GM18499 (cell line): ENCODE data around the gene PRMT1.

Source experiments
- ATAC-seq: cut with Tn5 transposase; IDR thresholded peaks from one replicate; pipeline ENCODE4 v1.9.1; 2021; ENCODE audit warnings: moderate number of reproducible peaks; ENCODE audit not compliant: insufficient read depth, unreplicated experiment

Gene PRMT1

GRCh38 chr19:49687150-49687549, 10.1 kb downstream of the PRMT1 start:
- no peak for ATAC-seq

DNA sequence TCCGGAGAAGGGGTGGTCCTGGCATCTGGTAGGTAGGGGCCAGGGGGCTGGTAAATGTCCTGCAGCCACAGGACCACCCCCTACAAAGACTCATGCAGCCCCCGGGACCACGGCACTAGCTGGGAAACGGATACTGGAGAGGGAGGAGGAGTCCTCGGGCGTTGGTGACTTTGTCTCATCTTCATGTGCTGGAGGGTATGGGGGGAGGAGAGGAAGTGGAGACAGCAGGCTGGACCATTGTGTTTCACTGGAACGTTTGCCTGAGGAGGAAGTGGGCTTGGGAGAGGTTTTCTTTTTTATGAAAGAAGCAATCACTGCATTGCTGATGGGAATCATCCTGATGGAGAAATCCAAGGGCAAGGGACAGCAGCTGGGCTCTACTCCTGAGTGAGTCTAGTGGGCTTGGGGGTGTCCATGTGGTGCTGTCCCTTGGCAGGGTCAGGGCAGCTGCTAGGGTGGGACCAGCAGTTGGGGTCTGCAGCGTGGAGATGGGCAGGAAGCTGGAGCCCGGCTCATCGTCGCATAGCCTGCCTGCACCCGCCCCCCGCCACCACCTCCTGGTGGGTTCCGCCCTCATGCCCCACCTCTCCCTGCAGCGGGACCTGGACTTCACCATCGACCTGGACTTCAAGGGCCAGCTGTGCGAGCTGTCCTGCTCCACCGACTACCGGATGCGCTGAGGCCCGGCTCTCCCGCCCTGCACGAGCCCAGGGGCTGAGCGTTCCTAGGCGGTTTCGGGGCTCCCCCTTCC, 10.7 kb downstream of the PRMT1 start:
- no peak for ATAC-seq

- ATAC-seq, result no peak
Observed at GRCh38 chr19:49688531-49689132, 11.6 kb downstream of the PRMT1 start.

DNA sequence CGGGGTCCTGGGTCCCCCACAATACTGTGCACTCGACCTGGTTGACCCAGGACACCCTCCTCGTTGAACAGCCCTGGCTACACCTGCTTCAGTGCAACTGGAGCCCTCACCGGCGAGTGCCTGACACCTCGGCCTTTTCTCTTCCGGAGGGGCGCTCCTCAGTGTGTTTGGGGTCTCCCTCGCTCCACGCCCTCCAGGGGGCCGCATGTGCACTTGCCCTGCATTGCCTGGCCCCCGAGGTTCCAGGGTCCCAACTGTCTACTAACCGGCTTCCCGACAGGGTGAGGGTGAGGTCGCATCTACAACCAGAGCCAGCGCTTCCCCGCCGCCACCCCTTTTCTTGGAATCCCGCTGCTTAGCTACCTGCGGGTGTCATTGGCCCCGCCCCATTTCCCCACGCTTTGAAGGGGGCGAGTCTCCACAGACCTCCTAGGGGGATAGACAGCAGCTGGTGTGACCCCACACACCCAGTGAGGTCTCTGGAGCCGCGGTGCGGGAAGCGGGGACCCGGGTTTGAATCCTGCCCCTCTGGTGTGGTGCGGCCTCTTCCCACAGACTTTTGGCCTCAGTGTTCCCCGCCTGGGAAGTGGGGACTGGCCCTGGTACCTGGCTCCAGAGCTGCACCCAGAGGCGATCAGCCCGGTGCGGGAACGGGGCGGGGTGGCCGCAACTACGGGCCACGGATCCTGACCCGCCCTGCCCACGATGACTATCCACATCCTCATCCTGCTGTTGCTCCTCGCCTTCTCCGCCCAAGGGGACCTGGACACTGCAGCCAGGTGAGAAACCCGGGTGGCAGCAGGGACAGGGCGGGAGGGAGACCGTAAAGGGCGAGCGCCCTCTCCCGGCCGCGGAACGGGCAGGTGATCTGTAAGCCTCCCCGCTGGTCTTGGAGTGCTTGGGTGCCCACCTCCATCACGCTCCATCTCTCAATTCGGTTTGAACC, 12.3 kb downstream of the PRMT1 start, which contains the start of gene ADM5:
ADM5 (plus strand) TSS at position 462 of the 946 bp plus-strand sequence; CDS start at position 706, 244 bp downstream.
- no peak for ATAC-seq

DNA sequence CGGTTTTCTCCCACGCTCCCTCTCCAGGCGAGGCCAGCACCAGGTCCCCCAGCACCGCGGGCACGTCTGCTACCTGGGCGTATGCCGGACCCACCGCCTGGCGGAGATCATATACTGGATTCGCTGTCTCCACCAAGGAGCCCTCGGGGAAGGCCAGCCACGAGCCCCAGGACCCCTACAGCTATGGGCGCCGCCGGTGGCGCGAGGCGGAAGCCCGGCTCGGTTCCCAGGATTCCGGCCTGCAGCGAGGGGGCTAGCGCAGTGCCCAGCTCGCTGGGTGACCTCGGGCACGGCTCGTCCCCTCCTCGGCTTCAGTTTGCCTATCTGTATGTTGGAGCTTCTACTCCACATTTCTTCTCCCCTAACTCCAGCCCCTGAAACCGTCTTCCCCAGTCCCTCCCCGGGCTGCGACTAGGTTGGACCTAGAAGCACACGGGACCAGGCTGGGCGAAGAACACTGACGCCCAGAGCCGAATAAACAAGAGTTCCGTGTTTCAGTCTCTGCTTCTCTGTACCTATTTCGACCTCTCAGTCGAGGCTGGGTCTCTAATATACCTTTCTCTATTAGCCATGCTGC, 13.1 kb downstream of the PRMT1 start:
- no peak for ATAC-seq

DNA sequence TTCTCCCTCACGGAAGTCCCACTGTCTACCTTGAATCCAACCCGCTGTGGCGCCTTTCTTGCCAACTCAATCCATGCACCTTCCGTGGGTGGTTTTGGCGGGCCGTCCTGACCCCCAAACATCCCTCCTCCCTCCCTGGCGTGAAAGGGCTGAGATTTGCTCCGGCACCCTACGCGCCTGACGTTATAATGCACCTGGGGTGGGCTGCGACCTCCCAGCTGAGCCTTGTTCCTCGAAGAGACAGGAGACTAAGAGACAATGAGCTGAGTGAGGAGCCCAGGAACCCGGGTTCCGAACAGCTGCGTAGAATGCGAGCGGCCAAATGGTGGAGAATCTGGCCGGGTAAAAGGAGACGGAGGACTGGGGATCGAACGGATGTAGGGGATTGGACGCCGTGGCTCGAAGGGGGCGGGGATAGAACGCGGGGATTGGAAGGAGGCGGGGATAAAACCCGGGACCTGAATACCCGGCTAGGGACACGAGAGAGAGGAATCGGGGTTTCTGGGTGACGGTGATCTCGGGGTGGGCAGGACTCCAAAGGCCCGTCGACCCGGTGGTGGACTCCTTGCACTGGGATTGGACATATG, 13.7 kb downstream of the PRMT1 start, which contains the start of gene CPT1C:
CPT1C (plus strand) TSS at position 461 of the 587 bp plus-strand sequence. CDS start 1,137 bp downstream, outside the sequence.
- no peak for ATAC-seq

- ATAC-seq, result no peak
Observed at GRCh38 chr19:49691243-49692146, 14.4 kb downstream of the PRMT1 start.

DNA sequence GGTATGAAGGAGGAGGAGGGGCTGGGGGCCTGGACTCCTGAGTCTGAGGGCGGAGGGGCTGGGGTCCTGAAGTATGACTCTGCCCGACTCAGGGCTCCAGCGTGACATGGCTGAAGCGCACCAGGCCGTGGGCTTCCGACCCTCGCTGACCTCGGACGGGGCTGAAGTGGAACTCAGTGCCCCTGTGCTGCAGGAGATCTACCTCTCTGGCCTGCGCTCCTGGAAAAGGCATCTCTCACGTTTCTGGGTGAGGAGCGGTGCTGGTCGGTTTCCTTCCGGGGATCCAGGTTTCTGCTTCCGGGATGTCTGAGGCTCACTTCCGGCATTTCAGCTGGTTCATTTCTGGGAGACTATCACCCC, 15.1 kb downstream of the PRMT1 start:
- ATAC-seq, result no peak

DNA sequence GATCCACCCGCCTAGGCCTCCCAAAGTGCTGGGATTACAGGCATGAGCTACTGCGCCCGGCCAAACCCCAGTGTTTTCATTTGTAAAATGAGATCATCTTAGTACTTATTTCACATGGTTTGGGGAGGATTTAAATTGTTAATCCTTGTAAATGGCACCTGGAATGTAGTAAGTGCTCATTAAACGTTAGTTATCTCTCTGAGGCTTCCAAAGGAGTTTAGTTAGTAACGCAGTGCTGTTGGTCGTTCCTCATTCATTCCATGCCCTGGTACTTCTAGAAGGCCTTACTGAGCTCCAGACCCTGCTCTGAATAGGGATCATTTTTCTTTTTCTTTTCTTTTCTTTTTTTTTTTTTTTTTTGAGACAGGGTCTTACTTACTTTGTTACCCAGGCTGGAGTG, 19.0 kb downstream of the PRMT1 start:
- ATAC-seq, result no peak

- no peak for ATAC-seq
Observed at GRCh38 chr19:49696865-49697264, 19.8 kb downstream of the PRMT1 start.

DNA sequence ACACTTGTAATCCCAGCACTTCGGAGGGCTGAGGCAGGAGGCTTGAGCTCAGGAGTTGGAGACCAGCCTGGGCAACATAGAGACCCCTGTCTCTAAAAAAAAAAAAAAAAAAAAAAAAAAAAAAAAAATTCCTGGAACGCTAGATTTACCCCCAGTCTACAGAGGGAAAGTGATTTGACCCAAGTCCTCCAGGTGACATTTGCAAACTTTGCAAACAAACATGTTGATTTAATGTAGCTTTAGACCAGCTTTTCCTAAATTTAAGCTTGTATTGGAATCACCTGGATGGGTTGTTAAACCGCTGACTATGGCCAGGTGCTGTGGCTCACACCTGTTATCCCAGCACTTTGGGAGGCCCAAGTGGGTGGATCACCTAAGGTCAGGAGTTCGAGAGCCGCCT, 22.3 kb downstream of the PRMT1 start:
- no peak for ATAC-seq

- ATAC-seq, result no peak
Observed at GRCh38 chr19:49700563-49700962, 23.5 kb downstream of the PRMT1 start.

- ATAC-seq, result no peak
Observed at GRCh38 chr19:49701271-49701786, 24.3 kb downstream of the PRMT1 start.

DNA sequence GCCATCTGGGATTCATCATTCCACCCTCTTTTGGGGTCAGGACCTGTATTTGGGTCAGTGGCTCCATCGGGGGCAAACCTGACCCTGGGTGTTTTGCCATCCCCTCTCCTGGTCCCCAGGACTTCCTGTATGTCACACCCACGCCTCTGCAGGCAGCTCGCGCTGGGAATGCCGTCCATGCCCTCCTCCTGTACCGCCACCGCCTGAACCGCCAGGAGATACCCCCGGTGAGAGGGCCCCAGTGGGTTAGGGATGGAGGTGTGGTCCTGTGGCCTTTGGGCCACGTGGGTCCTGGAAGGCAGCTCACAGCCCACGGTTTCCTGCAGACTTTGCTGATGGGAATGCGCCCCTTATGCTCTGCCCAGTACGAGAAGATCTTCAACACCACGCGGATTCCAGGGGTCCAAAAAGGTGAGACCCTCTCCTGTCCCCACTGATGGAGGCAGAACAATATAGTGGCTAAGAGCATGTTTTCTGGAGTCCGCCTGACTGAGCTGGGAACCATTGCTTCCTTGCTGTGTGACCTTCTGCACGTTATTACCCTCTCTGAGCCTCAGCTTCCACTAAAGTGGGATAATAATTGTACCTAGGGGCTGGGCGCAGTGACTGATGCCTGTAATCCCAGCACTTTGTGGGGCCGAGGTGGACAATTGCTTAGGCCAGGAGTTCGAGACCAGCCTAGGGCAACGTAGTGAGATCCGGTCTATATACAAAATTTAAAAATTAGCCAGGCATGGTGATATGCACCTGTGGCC, 28.0 kb downstream of the PRMT1 start:
- no peak for ATAC-seq

DNA sequence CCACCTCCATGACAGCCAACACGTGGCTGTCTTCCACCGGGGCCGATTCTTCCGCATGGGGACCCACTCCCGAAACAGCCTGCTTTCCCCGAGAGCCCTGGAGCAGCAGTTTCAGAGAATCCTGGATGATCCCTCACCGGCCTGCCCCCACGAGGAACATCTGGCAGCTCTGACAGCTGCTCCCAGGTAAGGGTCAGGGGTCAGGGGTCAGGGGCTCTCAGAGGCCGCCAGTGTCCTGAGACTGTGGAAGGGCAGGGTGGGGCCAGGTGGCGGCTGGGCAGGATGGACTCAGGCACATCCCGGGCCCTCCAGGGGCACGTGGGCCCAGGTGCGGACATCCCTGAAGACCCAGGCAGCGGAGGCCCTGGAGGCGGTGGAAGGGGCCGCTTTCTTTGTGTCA, 28.8 kb downstream of the PRMT1 start:
- ATAC-seq, result no peak

DNA sequence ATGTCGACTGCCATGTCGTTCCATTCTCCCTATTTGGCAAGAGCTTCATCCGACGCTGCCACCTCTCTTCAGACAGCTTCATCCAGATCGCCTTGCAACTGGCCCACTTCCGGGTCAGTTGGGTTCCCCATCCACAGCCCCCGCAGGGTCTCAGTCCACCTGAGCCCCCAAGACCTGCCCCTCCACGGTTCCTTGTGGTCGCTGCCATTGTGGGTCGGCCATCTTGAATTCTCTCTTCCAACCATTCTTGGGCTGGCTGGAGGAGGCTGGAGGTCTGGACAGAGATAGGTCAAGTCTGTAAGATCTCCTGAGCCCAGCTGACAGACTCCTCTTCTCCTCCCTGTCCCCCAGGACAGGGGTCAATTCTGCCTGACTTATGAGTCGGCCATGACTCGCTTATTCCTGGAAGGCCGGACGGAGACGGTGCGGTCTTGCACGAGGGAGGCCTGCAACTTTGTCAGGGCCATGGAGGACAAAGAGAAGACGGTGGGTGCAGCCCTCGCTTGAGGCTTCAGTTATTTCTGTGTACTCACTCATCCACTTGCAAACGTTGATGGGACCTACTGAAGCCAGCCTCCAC, 33.4 kb downstream of the PRMT1 start:
- no peak for ATAC-seq

DNA sequence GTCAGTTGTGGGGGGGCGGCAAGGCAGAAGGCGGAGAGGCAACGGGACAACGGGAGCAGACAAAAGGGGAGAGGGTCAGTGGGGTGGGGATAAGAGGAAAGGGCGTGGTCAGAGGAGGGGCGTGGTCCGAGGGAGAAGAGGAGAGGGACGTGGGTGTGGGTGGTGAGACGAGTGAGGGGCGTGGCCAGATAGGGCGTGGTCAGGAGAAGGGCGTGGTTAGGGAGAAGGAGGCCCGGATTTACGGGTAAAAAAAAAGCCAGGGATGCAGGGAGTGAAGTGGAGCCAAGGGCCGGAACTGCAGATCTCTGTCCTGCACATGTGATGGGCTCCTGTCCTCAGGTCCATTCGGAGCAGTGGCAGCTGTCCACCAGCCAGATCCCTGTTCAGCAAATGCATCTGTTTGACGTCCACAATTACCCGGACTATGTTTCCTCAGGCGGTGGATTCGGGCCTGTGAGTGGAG, 35.4 kb downstream of the PRMT1 start:
- no peak for ATAC-seq
